ENCODE data around the gene TMEM130.
A peak's percentile ranks its signal among the peaks of the same experiment; 100 is the strongest.

DNA sequence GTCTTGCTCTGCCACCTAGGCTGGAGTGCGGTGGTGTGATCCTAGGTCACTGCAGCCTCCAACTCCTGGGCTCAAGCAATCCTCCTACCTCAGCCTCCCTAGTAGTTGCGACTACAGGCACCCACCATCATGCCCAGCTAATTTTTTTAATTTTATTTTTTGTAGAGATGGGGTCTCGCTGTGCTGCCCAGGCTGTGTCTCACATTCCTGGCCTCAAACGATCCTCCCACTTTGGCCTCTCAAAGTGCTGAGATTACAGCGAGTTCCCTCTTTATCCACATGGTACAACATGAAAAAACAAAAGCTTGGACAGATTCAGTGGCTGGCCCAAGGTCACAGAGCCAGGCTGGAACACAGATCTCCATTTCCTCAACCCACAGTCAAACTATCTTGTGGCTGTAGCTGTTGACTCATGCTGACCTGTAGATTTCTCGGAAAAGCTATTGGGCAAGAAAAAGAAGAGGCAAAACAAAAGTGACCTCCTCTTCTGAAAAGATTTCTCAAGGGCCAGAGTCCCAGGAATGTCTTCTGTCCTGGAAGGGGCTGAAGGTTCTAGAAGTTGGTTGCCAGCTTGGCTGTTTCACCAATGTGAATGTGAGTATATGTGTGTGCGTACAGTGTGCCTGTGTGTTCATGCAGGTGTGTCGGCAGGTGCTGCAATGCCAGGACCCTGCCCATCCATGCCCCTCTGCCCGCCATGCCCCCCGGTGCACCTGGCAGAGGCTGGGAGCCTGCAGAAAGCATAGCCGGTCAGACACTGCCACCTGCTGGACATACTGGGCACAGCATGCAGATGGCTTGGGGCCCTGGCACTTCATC, 28.4 kb downstream of the TMEM130 start:
- no peak for TF ChIP-seq CHD2 (IDR thresholded peaks at IDR 0.05; ENCODE audit: low read length, partially characterized antibody)
- 0 out of 2 replicates have a peak, but pooled peaks have one; percentile 22 for TF ChIP-seq MXI1 (IDR thresholded peaks at IDR 0.05; ENCODE audit: low read depth, low read length)
- TF ChIP-seq, protein P1, sequence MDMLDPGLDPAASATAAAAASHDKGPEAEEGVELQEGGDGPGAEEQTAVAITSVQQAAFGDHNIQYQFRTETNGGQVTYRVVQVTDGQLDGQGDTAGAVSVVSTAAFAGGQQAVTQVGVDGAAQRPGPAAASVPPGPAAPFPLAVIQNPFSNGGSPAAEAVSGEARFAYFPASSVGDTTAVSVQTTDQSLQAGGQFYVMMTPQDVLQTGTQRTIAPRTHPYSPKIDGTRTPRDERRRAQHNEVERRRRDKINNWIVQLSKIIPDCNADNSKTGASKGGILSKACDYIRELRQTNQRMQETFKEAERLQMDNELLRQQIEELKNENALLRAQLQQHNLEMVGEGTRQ (IDR thresholded peaks at IDR 0.05; ENCODE audit: borderline replicate concordance, low read depth, low read length), result no peak
- peak; percentile 99 for TF ChIP-seq RAD21 (IDR thresholded peaks at IDR 0.05; ENCODE audit: low read length)
- TF ChIP-seq, protein P2, sequence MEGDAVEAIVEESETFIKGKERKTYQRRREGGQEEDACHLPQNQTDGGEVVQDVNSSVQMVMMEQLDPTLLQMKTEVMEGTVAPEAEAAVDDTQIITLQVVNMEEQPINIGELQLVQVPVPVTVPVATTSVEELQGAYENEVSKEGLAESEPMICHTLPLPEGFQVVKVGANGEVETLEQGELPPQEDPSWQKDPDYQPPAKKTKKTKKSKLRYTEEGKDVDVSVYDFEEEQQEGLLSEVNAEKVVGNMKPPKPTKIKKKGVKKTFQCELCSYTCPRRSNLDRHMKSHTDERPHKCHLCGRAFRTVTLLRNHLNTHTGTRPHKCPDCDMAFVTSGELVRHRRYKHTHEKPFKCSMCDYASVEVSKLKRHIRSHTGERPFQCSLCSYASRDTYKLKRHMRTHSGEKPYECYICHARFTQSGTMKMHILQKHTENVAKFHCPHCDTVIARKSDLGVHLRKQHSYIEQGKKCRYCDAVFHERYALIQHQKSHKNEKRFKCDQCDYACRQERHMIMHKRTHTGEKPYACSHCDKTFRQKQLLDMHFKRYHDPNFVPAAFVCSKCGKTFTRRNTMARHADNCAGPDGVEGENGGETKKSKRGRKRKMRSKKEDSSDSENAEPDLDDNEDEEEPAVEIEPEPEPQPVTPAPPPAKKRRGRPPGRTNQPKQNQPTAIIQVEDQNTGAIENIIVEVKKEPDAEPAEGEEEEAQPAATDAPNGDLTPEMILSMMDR (IDR thresholded peaks at IDR 0.05), result peak; percentile 100
- no peak for TF ChIP-seq EP300 (IDR thresholded peaks at IDR 0.05; ENCODE audit: borderline replicate concordance in 1 of 2, low read depth in 1 of 2, low read length in 1 of 2)
- no peak for TF ChIP-seq POLR2AphosphoS5 (IDR thresholded peaks at IDR 0.05; ENCODE audit: low read depth, low read length)
- TF ChIP-seq, protein P3, sequence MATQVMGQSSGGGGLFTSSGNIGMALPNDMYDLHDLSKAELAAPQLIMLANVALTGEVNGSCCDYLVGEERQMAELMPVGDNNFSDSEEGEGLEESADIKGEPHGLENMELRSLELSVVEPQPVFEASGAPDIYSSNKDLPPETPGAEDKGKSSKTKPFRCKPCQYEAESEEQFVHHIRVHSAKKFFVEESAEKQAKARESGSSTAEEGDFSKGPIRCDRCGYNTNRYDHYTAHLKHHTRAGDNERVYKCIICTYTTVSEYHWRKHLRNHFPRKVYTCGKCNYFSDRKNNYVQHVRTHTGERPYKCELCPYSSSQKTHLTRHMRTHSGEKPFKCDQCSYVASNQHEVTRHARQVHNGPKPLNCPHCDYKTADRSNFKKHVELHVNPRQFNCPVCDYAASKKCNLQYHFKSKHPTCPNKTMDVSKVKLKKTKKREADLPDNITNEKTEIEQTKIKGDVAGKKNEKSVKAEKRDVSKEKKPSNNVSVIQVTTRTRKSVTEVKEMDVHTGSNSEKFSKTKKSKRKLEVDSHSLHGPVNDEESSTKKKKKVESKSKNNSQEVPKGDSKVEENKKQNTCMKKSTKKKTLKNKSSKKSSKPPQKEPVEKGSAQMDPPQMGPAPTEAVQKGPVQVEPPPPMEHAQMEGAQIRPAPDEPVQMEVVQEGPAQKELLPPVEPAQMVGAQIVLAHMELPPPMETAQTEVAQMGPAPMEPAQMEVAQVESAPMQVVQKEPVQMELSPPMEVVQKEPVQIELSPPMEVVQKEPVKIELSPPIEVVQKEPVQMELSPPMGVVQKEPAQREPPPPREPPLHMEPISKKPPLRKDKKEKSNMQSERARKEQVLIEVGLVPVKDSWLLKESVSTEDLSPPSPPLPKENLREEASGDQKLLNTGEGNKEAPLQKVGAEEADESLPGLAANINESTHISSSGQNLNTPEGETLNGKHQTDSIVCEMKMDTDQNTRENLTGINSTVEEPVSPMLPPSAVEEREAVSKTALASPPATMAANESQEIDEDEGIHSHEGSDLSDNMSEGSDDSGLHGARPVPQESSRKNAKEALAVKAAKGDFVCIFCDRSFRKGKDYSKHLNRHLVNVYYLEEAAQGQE (IDR thresholded peaks at IDR 0.05; ENCODE audit: low read depth, low read length), result no peak
- no peak for TF ChIP-seq SIN3A (IDR thresholded peaks at IDR 0.05; ENCODE audit: borderline replicate concordance, low read depth, low read length)

Measured in SK-N-SH (cell line).